ENCODE data around the gene MITF. TPM values are rescaled to one million over a fixed set of nuclear protein-coding genes. Genes with fewer than 3 reads are reported as not detected.

The MITF gene
- total RNA-seq, 3 donors from 2014 or later, result 3.2 to 56.1 (median 5.5) TPM

GRCh38 chr3:69696367-69696766, 42.9 kb upstream of the MITF start:
- no peak for DNase-seq
- Histone ChIP-seq H3K9me3 (no peaks in the 10 kb centered on the region), H3K4me1 (ENCODE audit: low read depth) (no peaks in the 10 kb centered on the region), H3K4me3 (no peak overlapping the region), H3K36me3 (ENCODE audit: low read depth) (no peaks in the 10 kb centered on the region)
- intact Hi-C loops (cut with DNase I, micrococcal nuclease), result loop anchor here in 1 of 2 donors (10.0 kb wide), 2 partner anchors 98 to 248 kb away; no protein-coding TSS in a partner anchor
- no peak for TF ChIP-seq CTCF (IDR thresholded peaks at IDR 0.05)
- no peak for ATAC-seq

- H3K9me3 ChIP-seq, result no peaks in the 10 kb centered on the region
- intact Hi-C loops (cut with DNase I, micrococcal nuclease), result loop anchor here in 1 of 2 donors (10.0 kb wide), 2 partner anchors 97 to 247 kb away; no protein-coding TSS in a partner anchor
- H3K36me3 ChIP-seq (ENCODE audit: low read depth), result no peaks in the 10 kb centered on the region
- DNase-seq, result no peak
- no peak overlapping the region for H3K4me3 ChIP-seq
- ATAC-seq, result no peak
- no peak for TF ChIP-seq CTCF (IDR thresholded peaks at IDR 0.05)
- H3K4me1 ChIP-seq (ENCODE audit: low read depth), result no peaks in the 10 kb centered on the region
Measured at GRCh38 chr3:69697381-69697780, 41.9 kb upstream of the MITF start.

- Histone ChIP-seq H3K4me3 (no peak overlapping the region), H3K9me3 (no peaks in the 10 kb centered on the region), H3K36me3 (ENCODE audit: low read depth) (no peaks in the 10 kb centered on the region), H3K4me1 (ENCODE audit: low read depth) (no peaks in the 10 kb centered on the region)
- ATAC-seq, result no peak
- no peak for DNase-seq
- no peak for TF ChIP-seq CTCF (IDR thresholded peaks at IDR 0.05)
- intact Hi-C loops (cut with DNase I, micrococcal nuclease), result loop anchor here in 1 of 2 donors (10.0 kb wide), 2 partner anchors 96 to 246 kb away; no protein-coding TSS in a partner anchor
Measured at GRCh38 chr3:69698728-69699127, 40.5 kb upstream of the MITF start.

GRCh38 chr3:69699183-69699582, 40.1 kb upstream of the MITF start:
- intact Hi-C loops (cut with DNase I, micrococcal nuclease), result loop anchor here in 1 of 2 donors (10.0 kb wide), 2 partner anchors 96 to 246 kb away; no protein-coding TSS in a partner anchor

GRCh38 chr3:69700949-69701348, 38.3 kb upstream of the MITF start:
- intact Hi-C loops (cut with DNase I, micrococcal nuclease), result no loop called here
- no peak for TF ChIP-seq CTCF (IDR thresholded peaks at IDR 0.05)
- DNase-seq (no peak), ATAC-seq (no peak)
- H3K4me3 ChIP-seq, result no peak overlapping the region
- H3K4me1 ChIP-seq (ENCODE audit: low read depth), result no peaks in the 10 kb centered on the region
- H3K36me3 ChIP-seq (ENCODE audit: low read depth), result no peaks in the 10 kb centered on the region
- H3K9me3 ChIP-seq, result no peaks in the 10 kb centered on the region

More at GRCh38 chr3:69699183-69699582, 40.1 kb upstream of the MITF start:
- TF ChIP-seq CTCF (IDR thresholded peaks at IDR 0.05), result no peak
- H3K4me1 ChIP-seq (ENCODE audit: low read depth), result no peaks in the 10 kb centered on the region
- no peaks in the 10 kb centered on the region for H3K36me3 ChIP-seq (ENCODE audit: low read depth)
- no peak overlapping the region for H3K4me3 ChIP-seq
- DNase-seq, result no peak
- no peaks in the 10 kb centered on the region for H3K9me3 ChIP-seq
- no peak for ATAC-seq
